K562 (cell line): Measurements from ENCODE around the gene KIF5C. TPM values are rescaled to one million over a fixed set of nuclear protein-coding genes. Genes with fewer than 3 reads are reported as not detected.

Experiments
- polyA plus RNA-seq, 8 experiments: library from polyadenylated mRNA; depleted of rRNA in 4 of 8; stranded (reverse) in 5 of 8; unstranded in 3 of 8; fragments of >200 nt; fragmentation: Nextera tagmentation in 2 of 8; fragmentation: Illumina TruSeq in 1 of 8; extraction: Ambion mirVana in 2 of 8; extraction: Trizol in 1 of 8; gene quantifications; 2 replicates each; pipeline versions ENCODE4 v1.2.1 to v1.2.3, GENCODE V29; 2011 to 2014; ENCODE audit warnings: inconsistent platforms in 1 of 8, missing spikeins in 1 of 8
- total RNA-seq, 7 experiments: library from RNA; depleted of rRNA in 6 of 7; stranded (reverse); fragments of >200 nt in 6 of 7; fragmentation: Illumina TruSeq in 2 of 7; extraction: Trizol in 2 of 7; gene quantifications; 2 replicates each; pipeline versions ENCODE4 v1.2.1 to v1.2.3, GENCODE V29; 2011 to 2021; ENCODE audit warnings: low replicate concordance in 1 of 7
- TF ChIP-seq, protein P1 (sequence below), 3 experiments: fragments of 200-800 bp in 1 of 3; fragments of 250-450 bp in 1 of 3; fragments of 450-650 bp in 1 of 3; sonication (Bioruptor Pico) in 1 of 3; sonication (Bioruptor generic) in 1 of 3; formaldehyde crosslinking in 1 of 3; IDR thresholded peaks; 2 replicates each; pipeline versions ENCODE4 v1.6.1 to v1.8.0; 2016 to 2022; ENCODE audit warnings: mild to moderate bottlenecking in 2 of 3, missing genetic modification characterization in 2 of 3, missing compliant biosample characterization in 1 of 3, moderate library complexity in 1 of 3
- TF ChIP-seq, protein P2 (sequence below): fragments of 450-650 bp; formaldehyde crosslinking; IDR thresholded peaks from 2 replicates; pipeline ENCODE4 v1.4.0; 2020; ENCODE audit warnings: mild to moderate bottlenecking, moderate library complexity

Gene KIF5C
- total and polyA plus RNA-seq, 9 of the 15 experiments (the other 6 are each of a cell fraction or from before 2014, with no cell fraction given), result 0.01 to 0.09 (median 0.01) TPM; not detected in 6

- TF ChIP-seq, protein P1, sequence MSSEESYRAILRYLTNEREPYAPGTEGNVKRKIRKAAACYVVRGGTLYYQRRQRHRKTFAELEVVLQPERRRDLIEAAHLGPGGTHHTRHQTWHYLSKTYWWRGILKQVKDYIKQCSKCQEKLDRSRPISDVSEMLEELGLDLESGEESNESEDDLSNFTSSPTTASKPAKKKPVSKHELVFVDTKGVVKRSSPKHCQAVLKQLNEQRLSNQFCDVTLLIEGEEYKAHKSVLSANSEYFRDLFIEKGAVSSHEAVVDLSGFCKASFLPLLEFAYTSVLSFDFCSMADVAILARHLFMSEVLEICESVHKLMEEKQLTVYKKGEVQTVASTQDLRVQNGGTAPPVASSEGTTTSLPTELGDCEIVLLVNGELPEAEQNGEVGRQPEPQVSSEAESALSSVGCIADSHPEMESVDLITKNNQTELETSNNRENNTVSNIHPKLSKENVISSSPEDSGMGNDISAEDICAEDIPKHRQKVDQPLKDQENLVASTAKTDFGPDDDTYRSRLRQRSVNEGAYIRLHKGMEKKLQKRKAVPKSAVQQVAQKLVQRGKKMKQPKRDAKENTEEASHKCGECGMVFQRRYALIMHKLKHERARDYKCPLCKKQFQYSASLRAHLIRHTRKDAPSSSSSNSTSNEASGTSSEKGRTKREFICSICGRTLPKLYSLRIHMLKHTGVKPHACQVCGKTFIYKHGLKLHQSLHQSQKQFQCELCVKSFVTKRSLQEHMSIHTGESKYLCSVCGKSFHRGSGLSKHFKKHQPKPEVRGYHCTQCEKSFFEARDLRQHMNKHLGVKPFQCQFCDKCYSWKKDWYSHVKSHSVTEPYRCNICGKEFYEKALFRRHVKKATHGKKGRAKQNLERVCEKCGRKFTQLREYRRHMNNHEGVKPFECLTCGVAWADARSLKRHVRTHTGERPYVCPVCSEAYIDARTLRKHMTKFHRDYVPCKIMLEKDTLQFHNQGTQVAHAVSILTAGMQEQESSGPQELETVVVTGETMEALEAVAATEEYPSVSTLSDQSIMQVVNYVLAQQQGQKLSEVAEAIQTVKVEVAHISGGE (CRISPR knock-in tag; IDR thresholded peaks at IDR 0.05), result no peak
- TF ChIP-seq, protein P2, sequence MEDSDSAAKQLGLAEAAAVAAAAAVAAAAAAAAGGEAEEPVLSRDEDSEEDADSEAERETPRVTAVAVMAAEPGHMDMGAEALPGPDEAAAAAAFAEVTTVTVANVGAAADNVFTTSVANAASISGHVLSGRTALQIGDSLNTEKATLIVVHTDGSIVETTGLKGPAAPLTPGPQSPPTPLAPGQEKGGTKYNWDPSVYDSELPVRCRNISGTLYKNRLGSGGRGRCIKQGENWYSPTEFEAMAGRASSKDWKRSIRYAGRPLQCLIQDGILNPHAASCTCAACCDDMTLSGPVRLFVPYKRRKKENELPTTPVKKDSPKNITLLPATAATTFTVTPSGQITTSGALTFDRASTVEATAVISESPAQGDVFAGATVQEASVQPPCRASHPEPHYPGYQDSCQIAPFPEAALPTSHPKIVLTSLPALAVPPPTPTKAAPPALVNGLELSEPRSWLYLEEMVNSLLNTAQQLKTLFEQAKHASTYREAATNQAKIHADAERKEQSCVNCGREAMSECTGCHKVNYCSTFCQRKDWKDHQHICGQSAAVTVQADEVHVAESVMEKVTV (CRISPR knock-in tag), result no peak
Measured at GRCh38 chr2:149068225-149068995, 193.4 kb downstream of the KIF5C start (continued).
